Gastrocnemius medialis (tissue), 4 donors: ENCODE measurements around the gene TMOD3. TPM values are rescaled to one million over a fixed set of nuclear protein-coding genes. Genes with fewer than 3 reads are reported as not detected.

Experiments
- ATAC-seq, 2 donors: fragments of 150-250 bp; one replicate each; pipeline ENCODE4 v1.9.1; 2016
- DNase-seq, 2 donors: peaks; one replicate each; pipeline ENCODE4 v3.0.0-alpha.2; 2019
- H3K27ac ChIP-seq, 4 donors: fragments of 200-600 bp; sonication (generic); 1 replicate in 1 of 4; 2 replicates in 3 of 4; pipeline ENCODE4 v1.5.1; 2016 to 2018; ENCODE audit warnings: mild to moderate bottlenecking in 2 of 4, moderate library complexity in 1 of 4
- H3K27me3 ChIP-seq, 3 donors: fragments of 200-600 bp; sonication (generic) in 2 of 3; 1 replicate in 1 of 3; 2 replicates in 2 of 3; pipeline versions ENCODE4 v1.5.1 to v1.6.0; 2016 to 2019; ENCODE audit warnings: mild to moderate bottlenecking in 1 of 3, moderate library complexity in 1 of 3
- H3K36me3 ChIP-seq, 2 donors: fragments of 200-600 bp; sonication (generic) in 1 of 2; one replicate each; pipeline ENCODE4 v1.5.1; 2017 to 2018
- H3K4me1 ChIP-seq, 2 donors: fragments of 200-600 bp; sonication (generic) in 1 of 2; one replicate each; pipeline ENCODE4 v1.5.1; 2016 to 2017; ENCODE audit warnings: mild to moderate bottlenecking in 2 of 2
- H3K4me3 ChIP-seq, 4 donors: fragments of 200-600 bp; sonication (generic) in 3 of 4; 1 replicate in 1 of 4; 2 replicates in 3 of 4; pipeline ENCODE4 v1.5.1; 2016 to 2019; ENCODE audit warnings: mild to moderate bottlenecking in 2 of 4
- H3K9me3 ChIP-seq, 3 donors: fragments of 200-600 bp; sonication (generic) in 2 of 3; 1 replicate in 1 of 3; 2 replicates in 2 of 3; pipeline ENCODE4 v1.5.1; 2016 to 2019
- CTCF ChIP-seq, 5 experiments: fragments of 450-650 bp in 3 of 5; fragments of 200-600 bp in 2 of 5; sonication (generic) in 2 of 5; IDR thresholded peaks in 4 of 5; conservative IDR thresholded peaks in 1 of 5; 1 replicate in 4 of 5; 2 replicates in 1 of 5; pipeline ENCODE4 v1.5.1; 2016 to 2019; ENCODE audit warnings: antibody characterized with exemption in 5 of 5, mild to moderate bottlenecking in 3 of 5, moderate library complexity in 3 of 5
- POLR2A ChIP-seq, 2 donors: fragments of 450-650 bp; IDR thresholded peaks; one replicate each; pipeline ENCODE4 v1.6.1; 2017; ENCODE audit warnings: antibody characterized with exemption in 2 of 2, mild to moderate bottlenecking in 2 of 2, moderate library complexity in 2 of 2
- in situ Hi-C, 4 donors: fragments of 200-750 bp; cut with MboI; loops; one replicate each; pipeline versions ENCODE4 v1.15.0 to v1.8.0; 2017; ENCODE audit warnings: low sequenced_read_pairs in 4 of 4
- intact Hi-C: fragments of 100-400 bp; cut with DNase I; formaldehyde crosslinking; loops from one replicate; pipeline ENCODE4 v1.15.1; 2023; ENCODE audit warnings: low total_unique reads
- total RNA-seq, 4 donors: library from RNA; depleted of rRNA; stranded (reverse); fragments of >200 nt; gene quantifications; one replicate each; pipeline versions ENCODE4 v1.1.0 to v1.2.3, GENCODE V29; 2016

The TMOD3 gene
- total RNA-seq, 4 donors from 2014 or later = 6.2 to 9.2 (median 6.7) TPM

- intact Hi-C loops (no loop called here), in situ Hi-C loops (no loop called here)
- Histone ChIP-seq H3K27ac (peak overlapping the region in 2 of 4 donors; percentile 11 to 27), H3K27me3 (no peaks in the 10 kb centered on the region), H3K36me3 (no peaks in the 10 kb centered on the region), H3K4me1 (peaks cover 32 to 39% of the 10 kb centered on the region in 2 donors), H3K9me3 (no peaks in the 10 kb centered on the region), H3K4me3 (no peak overlapping the region)
- ATAC-seq (no peak), DNase-seq (no peak)
- no peak for TF ChIP-seq CTCF (IDR thresholded peaks at IDR 0.05 in 4 of 5, conservative IDR thresholded peaks at IDR 0.05 in 1 of 5)
- no peak for TF ChIP-seq POLR2A (IDR thresholded peaks at IDR 0.05)
These were observed 12.1 kb downstream of the TMOD3 start for GRCh38 chr15:51841406-51842040.

- in situ Hi-C loops = no loop called here
- peaks cover 32 to 44% of the 10 kb centered on the region in 2 donors for H3K4me1 ChIP-seq
These were observed 12.8 kb downstream of the TMOD3 start for GRCh38 chr15:51842265-51842664.

GRCh38 chr15:51842852-51843737 is 13.6 kb downstream of the TMOD3 start:
- H3K27me3 ChIP-seq = no peaks in the 10 kb centered on the region
- intact Hi-C loops (no loop called here), in situ Hi-C loops (no loop called here)
- H3K27ac ChIP-seq = peak overlapping the region in 1 of 4 donors; percentile 1
- no peak for DNase-seq
- peaks cover 27 to 44% of the 10 kb centered on the region in 2 donors for H3K4me1 ChIP-seq
- no peak for ATAC-seq
- no peak for TF ChIP-seq CTCF (IDR thresholded peaks at IDR 0.05 in 4 of 5, conservative IDR thresholded peaks at IDR 0.05 in 1 of 5)
- no peak for TF ChIP-seq POLR2A (IDR thresholded peaks at IDR 0.05)
- H3K9me3 ChIP-seq = no peaks in the 10 kb centered on the region
- no peak overlapping the region for H3K4me3 ChIP-seq
- H3K36me3 ChIP-seq = no peaks in the 10 kb centered on the region

More at GRCh38 chr15:51842265-51842664, 12.8 kb downstream of the TMOD3 start:
- peak overlapping the region in 1 of 4 donors; percentile 11 for H3K27ac ChIP-seq
- no peaks in the 10 kb centered on the region for H3K36me3 ChIP-seq
- no peaks in the 10 kb centered on the region for H3K9me3 ChIP-seq
- TF ChIP-seq CTCF (IDR thresholded peaks at IDR 0.05 in 4 of 5, conservative IDR thresholded peaks at IDR 0.05 in 1 of 5) (no peak), POLR2A (IDR thresholded peaks at IDR 0.05) (no peak)
- H3K4me3 ChIP-seq = no peak overlapping the region
- intact Hi-C loops = no loop called here
- no peak for ATAC-seq
- no peaks in the 10 kb centered on the region for H3K27me3 ChIP-seq
- no peak for DNase-seq

GRCh38 chr15:51844747-51845426 is 15.4 kb downstream of the TMOD3 start:
- Histone ChIP-seq H3K4me1 (peaks cover 24 to 48% of the 10 kb centered on the region in 2 donors), H3K4me3 (no peak overlapping the region)
- intact Hi-C loops = no loop called here

More at GRCh38 chr15:51844747-51845426, 15.4 kb downstream of the TMOD3 start:
- DNase-seq (no peak), ATAC-seq (no peak)
- Histone ChIP-seq H3K36me3 (no peaks in the 10 kb centered on the region), H3K27me3 (no peaks in the 10 kb centered on the region), H3K9me3 (no peaks in the 10 kb centered on the region), H3K27ac (peak overlapping the region in 3 of 4 donors; percentile 4 to 41 (median 6))
- in situ Hi-C loops = no loop called here
- no peak for TF ChIP-seq CTCF (IDR thresholded peaks at IDR 0.05 in 4 of 5, conservative IDR thresholded peaks at IDR 0.05 in 1 of 5)
- TF ChIP-seq POLR2A (IDR thresholded peaks at IDR 0.05) = no peak
